RWPE2 (cell line): Measurements from ENCODE around the gene GPX3.

Experiments
- ATAC-seq: fragments of 200-7000 bp; cut with Tn5 transposase; 3 replicates; pipeline ENCODE4 v1.9.1; 2021; ENCODE audit warnings: low read depth
- DNase-seq: peaks from one replicate; pipeline ENCODE4 v3.0.0-alpha.2; 2020; ENCODE audit warnings: low spot score
- H3K27ac ChIP-seq: fragments of 450-650 bp; 2 replicates; pipeline ENCODE4 v1.5.1; 2017; ENCODE audit warnings: mild to moderate bottlenecking; ENCODE audit not compliant: poor library complexity, severe bottlenecking
- H3K27me3 ChIP-seq: fragments of 250-450 bp; sonication (Bioruptor Pico); 2 replicates; pipeline ENCODE4 v1.5.1; 2021; ENCODE audit warnings: mild to moderate bottlenecking, moderate library complexity; ENCODE audit not compliant: insufficient read depth, poor library complexity, severe bottlenecking
- H3K36me3 ChIP-seq: fragments of 250-450 bp; sonication (Bioruptor Pico); 2 replicates; pipeline ENCODE4 v1.5.1; 2020; ENCODE audit warnings: low read depth, mild to moderate bottlenecking, moderate library complexity
- H3K4me1 ChIP-seq: fragments of 250-450 bp; sonication (Bioruptor Pico); 2 replicates; pipeline ENCODE4 v1.5.1; 2021; ENCODE audit warnings: mild to moderate bottlenecking, moderate library complexity; ENCODE audit not compliant: insufficient read depth, poor library complexity, severe bottlenecking
- H3K4me3 ChIP-seq: fragments of 250-450 bp; sonication (Bioruptor Pico); 2 replicates; pipeline ENCODE4 v1.5.1; 2021; ENCODE audit warnings: mild to moderate bottlenecking, moderate library complexity; ENCODE audit not compliant: severe bottlenecking
- H3K9me3 ChIP-seq: fragments of 250-450 bp; sonication (Bioruptor Pico); 2 replicates; pipeline ENCODE4 v1.5.1; 2021; ENCODE audit warnings: mild to moderate bottlenecking, moderate library complexity; ENCODE audit not compliant: severe bottlenecking
- TF ChIP-seq, protein P1 (sequence below): fragments of 450-650 bp; IDR thresholded peaks from one replicate; pipeline ENCODE4 v1.5.1; 2017; ENCODE audit warnings: mild to moderate bottlenecking, moderate library complexity; ENCODE audit not compliant: poor library complexity, severe bottlenecking

Gene GPX3

DNA sequence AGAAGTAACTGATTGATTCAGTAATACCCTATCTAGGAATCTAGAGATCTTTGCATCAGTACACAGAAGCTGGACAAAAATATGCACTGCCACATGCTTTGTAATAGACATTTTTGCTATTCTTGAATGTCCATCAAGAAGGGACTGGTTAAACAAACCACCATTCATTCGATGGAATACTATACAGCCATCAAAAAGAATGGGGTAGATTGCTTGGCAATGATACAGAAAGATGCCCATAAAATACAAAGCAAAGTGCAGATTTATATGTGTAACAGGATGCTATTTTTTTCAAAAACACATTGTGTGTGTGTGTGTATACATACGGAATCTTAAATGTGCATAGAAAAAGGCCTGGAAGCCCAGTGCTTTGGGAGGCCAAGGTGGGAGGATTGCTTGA, 52.9 kb downstream of the GPX3 start:
- H3K4me1 ChIP-seq = peaks cover 41% of the 10 kb centered on the region

DNA sequence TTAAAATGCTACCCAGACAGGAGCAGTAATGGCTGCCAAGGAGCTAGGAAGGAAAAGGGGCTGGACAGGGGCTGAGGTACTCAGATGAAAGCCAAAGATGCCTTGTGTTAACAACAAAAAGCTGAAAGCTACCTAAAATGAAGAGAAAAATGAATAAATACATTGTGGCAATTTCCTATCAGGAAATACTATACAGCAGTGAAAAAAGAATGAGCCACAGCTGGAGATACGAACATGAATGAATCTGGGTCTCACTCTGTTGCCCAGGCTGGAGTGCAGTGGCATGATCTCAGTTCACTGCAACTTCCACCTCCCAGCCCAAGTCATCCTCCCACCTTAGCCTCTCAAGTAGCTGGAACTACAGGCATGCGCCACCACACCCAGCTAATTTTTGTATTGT, 54.2 kb downstream of the GPX3 start:
- H3K9me3 ChIP-seq = no peaks in the 10 kb centered on the region
- no peak for DNase-seq
- TF ChIP-seq, protein P1, sequence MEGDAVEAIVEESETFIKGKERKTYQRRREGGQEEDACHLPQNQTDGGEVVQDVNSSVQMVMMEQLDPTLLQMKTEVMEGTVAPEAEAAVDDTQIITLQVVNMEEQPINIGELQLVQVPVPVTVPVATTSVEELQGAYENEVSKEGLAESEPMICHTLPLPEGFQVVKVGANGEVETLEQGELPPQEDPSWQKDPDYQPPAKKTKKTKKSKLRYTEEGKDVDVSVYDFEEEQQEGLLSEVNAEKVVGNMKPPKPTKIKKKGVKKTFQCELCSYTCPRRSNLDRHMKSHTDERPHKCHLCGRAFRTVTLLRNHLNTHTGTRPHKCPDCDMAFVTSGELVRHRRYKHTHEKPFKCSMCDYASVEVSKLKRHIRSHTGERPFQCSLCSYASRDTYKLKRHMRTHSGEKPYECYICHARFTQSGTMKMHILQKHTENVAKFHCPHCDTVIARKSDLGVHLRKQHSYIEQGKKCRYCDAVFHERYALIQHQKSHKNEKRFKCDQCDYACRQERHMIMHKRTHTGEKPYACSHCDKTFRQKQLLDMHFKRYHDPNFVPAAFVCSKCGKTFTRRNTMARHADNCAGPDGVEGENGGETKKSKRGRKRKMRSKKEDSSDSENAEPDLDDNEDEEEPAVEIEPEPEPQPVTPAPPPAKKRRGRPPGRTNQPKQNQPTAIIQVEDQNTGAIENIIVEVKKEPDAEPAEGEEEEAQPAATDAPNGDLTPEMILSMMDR = no peak
- no peak for ATAC-seq
- H3K36me3 ChIP-seq = peaks cover 73% of the 10 kb centered on the region
- no peaks in the 10 kb centered on the region for H3K27me3 ChIP-seq
- H3K4me3 ChIP-seq = no peak overlapping the region
- peak overlapping the region; percentile 84 for H3K27ac ChIP-seq
- peaks cover 53% of the 10 kb centered on the region for H3K4me1 ChIP-seq

More for the DNA sequence above, 52.9 kb downstream of the GPX3 start:
- TF ChIP-seq, protein P1 = no peak
- Histone ChIP-seq H3K27ac (peak overlapping the region; percentile 84), H3K36me3 (peaks cover 73% of the 10 kb centered on the region), H3K4me3 (no peak overlapping the region), H3K9me3 (no peaks in the 10 kb centered on the region), H3K27me3 (no peaks in the 10 kb centered on the region)
- no peak for ATAC-seq
- DNase-seq = no peak

DNA sequence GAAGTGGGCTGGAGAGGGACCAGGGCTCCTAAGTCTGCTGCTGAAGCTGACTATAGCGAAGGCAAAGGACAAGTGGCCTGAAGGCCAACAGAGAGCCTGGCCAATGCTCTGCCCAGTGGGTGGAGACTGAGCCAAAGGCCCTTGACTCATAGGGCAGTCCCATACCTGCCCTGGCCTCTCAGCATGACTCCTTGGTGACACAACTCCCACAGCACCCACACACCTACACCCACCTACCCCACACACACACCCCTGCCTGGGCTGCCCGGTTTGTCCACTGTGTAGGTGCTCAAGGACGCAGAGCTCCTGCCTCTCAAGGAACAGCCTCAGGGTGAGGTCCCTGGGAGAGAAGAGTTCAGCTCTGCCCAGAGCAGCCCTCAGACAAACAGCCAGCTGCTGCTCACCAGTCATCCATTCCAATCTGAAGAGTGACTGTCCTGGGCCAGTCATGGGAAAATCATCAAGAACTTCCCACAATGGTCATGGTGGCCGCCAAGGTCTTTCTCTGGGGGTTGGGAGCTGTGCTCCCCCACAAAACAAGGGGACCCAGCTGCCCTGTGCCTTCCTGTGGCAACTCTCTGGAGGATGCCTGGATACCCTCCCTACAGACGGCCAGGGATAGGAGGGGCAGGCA, 55.4 kb downstream of the GPX3 start:
- Histone ChIP-seq H3K9me3 (no peaks in the 10 kb centered on the region), H3K36me3 (peaks cover 68% of the 10 kb centered on the region), H3K27me3 (no peaks in the 10 kb centered on the region), H3K4me1 (peaks cover 55% of the 10 kb centered on the region), H3K27ac (peak overlapping the region; percentile 84), H3K4me3 (no peak overlapping the region)
- TF ChIP-seq, protein P1 = no peak
- DNase-seq (peak; percentile 89), ATAC-seq (peak; percentile 63)

DNA sequence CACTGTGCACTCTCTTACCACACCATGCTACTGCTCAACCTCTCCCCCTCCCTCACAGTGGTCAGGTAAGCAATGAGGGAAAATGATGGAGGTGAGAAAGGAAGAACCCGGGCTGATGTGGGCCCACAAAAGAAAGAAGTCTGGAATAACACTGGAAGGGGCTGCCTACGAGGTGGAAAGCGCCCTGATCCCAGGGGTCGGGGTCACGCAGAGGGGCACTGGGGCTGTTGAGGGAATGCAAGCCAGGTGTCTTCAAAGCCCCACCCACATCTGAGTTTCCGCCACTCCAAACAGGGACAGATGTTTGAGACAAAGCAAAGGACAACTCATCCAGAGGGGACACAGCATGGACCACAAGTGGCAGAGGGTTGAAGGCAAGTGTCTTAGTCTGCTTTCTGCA, 56.2 kb downstream of the GPX3 start:
- no peak for DNase-seq
- H3K27ac ChIP-seq = peak overlapping the region; percentile 84
- no peak overlapping the region for H3K4me3 ChIP-seq
- peaks cover 60% of the 10 kb centered on the region for H3K36me3 ChIP-seq
- no peaks in the 10 kb centered on the region for H3K9me3 ChIP-seq
- no peaks in the 10 kb centered on the region for H3K27me3 ChIP-seq
- no peak for ATAC-seq
- TF ChIP-seq, protein P1 = no peak
- H3K4me1 ChIP-seq = peaks cover 55% of the 10 kb centered on the region

DNA sequence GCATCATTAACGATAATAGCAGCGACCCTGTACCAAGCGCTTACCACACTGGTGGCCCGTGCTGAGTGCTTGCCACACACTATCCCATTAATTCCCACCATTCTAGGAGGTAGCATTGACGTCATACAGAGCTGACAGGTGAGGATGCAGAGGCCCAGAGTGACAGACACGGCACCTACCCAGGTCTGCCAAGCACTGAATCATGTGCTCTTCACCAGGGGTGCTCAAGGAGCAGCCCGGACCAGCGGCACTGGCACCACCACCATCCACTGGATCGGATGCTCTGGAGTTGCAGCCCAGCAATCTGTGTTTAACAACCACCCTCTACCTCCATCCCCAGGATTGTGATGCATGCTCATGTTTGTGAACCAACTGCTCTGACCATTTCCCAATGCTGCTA, 57.0 kb downstream of the GPX3 start:
- Histone ChIP-seq H3K27me3 (no peaks in the 10 kb centered on the region), H3K4me1 (peaks cover 57% of the 10 kb centered on the region), H3K9me3 (no peaks in the 10 kb centered on the region), H3K4me3 (no peak overlapping the region), H3K36me3 (peaks cover 53% of the 10 kb centered on the region), H3K27ac (peak overlapping the region; percentile 84)
- DNase-seq (no peak), ATAC-seq (no peak)
- TF ChIP-seq, protein P1 = no peak
